Kidney (tissue), 14 donors: ENCODE data around the gene SCAMP1. TPM values are rescaled to one million over a fixed set of nuclear protein-coding genes. Genes with fewer than 3 reads are reported as not detected.
A peak's percentile ranks its signal among the peaks of the same experiment; 100 is the strongest.

Experiments
- DNase-seq, 5 donors: peaks; one replicate each; pipeline ENCODE4 v3.0.0-alpha.2; 2013 to 2020
- FAIRE-seq: peaks from 2 replicates; lab custom pipeline; 2012; peaks lifted over from hg19 to GRCh38; lab: Jason Lieb, UNC
- H3K27ac ChIP-seq, 2 donors: one replicate each; pipeline ENCODE4 v1.7.0; 2013; ENCODE audit warnings: low read depth in 2 of 2, low read length in 2 of 2, inconsistent platforms in 1 of 2
- H3K27me3 ChIP-seq: one replicate; pipeline ENCODE4 v1.7.1; 2013; ENCODE audit warnings: low read length, inconsistent platforms; ENCODE audit not compliant: control insufficient read depth, insufficient read depth
- H3K36me3 ChIP-seq, 3 donors: one replicate each; pipeline versions ENCODE4 v1.7.0 to v1.7.1; 2013; ENCODE audit warnings: low read length in 3 of 3, control low read depth in 1 of 3, inconsistent platforms in 1 of 3; ENCODE audit not compliant: insufficient read depth in 3 of 3, control insufficient read depth in 2 of 3
- H3K4me1 ChIP-seq, 3 donors: one replicate each; pipeline versions ENCODE4 v1.7.0 to v1.7.1; 2013; ENCODE audit warnings: low read length in 3 of 3, inconsistent platforms in 1 of 3, low read depth in 1 of 3; ENCODE audit not compliant: control insufficient read depth in 2 of 3, insufficient read depth in 2 of 3
- H3K4me3 ChIP-seq, 3 donors: one replicate each; pipeline versions ENCODE4 v1.7.0 to v1.8.1; 2013; ENCODE audit warnings: low read length in 3 of 3, control low read depth in 1 of 3, inconsistent platforms in 1 of 3
- H3K9ac ChIP-seq, 3 donors: one replicate each; pipeline versions ENCODE4 v1.7.0 to v1.7.1; 2013; ENCODE audit warnings: low read length in 3 of 3, control low read depth in 1 of 3, inconsistent platforms in 1 of 3
- H3K9me3 ChIP-seq, 3 donors: one replicate each; pipeline versions ENCODE4 v1.7.0 to v1.7.1; 2013; ENCODE audit warnings: low read length in 3 of 3, control low read depth in 1 of 3, inconsistent platforms in 1 of 3; ENCODE audit not compliant: control insufficient read depth in 2 of 3, insufficient read depth in 1 of 3
- intact Hi-C: fragments of 100-400 bp; cut with DNase I; formaldehyde crosslinking; loops from one replicate; pipeline ENCODE4 v1.11.1; 2022
- polyA plus RNA-seq: library from polyadenylated mRNA; stranded (reverse); fragments of 350-450 nt; fragmentation: Illumina TruSeq; extraction: RNeasy Lipid Tissue Mini Kit (QIAGEN cat#74804); gene quantifications from one replicate; pipeline ENCODE4 v1.2.3, GENCODE V29; 2014; ENCODE audit warnings: low read depth, low replicate concordance; ENCODE audit not compliant: insufficient read depth
- total RNA-seq: library from RNA; stranded (reverse); fragmentation: NEBNext Ultra II Directional; extraction: Animal tissue kit (Norgen Biotek cat#: 25700); gene quantifications from one replicate; pipeline ENCODE4 v1.2.1, GENCODE V29; 2021
- TF ChIP-seq, protein P1 (sequence below): IDR thresholded peaks from 3 replicates; pipeline ENCODE4 v1.5.1; 2012; ENCODE audit warnings: mild to moderate bottlenecking, moderate library complexity, borderline replicate concordance; ENCODE audit not compliant: insufficient read depth; ENCODE audit errors: extremely low read depth
- donor health status: control.
- donor health status: control.
- donor health status: control.
- donor health status: control.
- donor health status: control.
- donor health status: DM: yes; HTN: yes; CAD: no.
- donor health status: Normal renal cell carcinoma (clear cell type).

Gene SCAMP1
- total and polyA plus RNA-seq, 2 donors from 2014 or later = 13.1 to 42.1 TPM

DNA sequence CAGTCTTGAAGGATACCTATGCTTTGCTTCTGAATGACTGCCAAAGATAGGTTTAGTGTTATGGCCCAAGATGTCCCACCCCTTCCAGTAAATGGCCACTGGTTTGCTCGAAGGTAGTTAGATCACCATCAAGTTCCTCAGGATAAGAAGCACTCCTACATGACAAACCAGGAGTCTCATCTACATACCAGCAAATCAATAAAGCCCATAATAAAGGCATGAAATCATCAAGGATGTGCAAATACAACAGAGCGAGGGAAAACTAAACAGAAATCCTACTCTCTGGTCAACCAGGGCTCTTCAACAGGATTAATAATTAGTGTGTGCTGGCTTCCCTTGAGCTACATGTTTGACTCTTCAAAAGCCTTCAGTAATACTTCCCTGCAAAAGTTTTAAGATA lies 147.1 kb downstream of the SCAMP1 start:
- Histone ChIP-seq H3K27ac (no peak overlapping the region), H3K4me1 (peaks cover 0 to 16% (median 13%) of the 10 kb centered on the region in 3 donors)
- intact Hi-C loops = no loop called here

DNA sequence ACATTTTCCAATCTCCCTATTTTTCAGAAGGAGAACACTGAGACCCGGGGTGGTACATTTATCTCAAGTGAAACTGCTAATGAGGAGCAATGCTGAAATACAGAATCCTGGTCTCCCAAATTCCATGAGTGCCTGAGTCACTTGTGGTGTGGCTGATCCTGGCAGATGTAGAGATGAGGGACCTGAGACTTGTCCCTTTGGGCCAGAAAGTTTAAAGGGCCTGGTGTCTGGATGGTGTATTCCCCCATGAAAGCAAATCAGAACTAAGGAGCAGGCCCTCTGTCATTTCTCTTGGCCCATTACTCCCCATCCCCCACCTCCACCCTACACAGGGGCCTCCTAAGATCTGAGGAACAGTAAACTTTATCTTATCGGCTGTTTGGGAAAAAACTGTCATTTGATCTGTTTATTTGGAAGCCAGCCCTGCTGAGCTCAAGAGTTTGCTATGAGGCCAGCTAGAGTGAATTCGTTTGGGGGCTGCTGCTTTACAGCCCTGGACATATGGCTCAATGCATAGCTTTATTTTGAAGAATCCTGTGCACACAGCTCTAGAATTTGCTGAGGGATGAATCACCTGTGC lies 147.9 kb downstream of the SCAMP1 start:
- Histone ChIP-seq H3K27me3 (no peaks in the 10 kb centered on the region), H3K9me3 (no peaks in the 10 kb centered on the region), H3K4me3 (no peak overlapping the region), H3K9ac (no peak overlapping the region), H3K4me1 (peaks cover 0 to 16% (median 13%) of the 10 kb centered on the region in 3 donors), H3K27ac (no peak overlapping the region), H3K36me3 (no peaks in the 10 kb centered on the region)
- no peak for FAIRE-seq
- TF ChIP-seq, protein P1, sequence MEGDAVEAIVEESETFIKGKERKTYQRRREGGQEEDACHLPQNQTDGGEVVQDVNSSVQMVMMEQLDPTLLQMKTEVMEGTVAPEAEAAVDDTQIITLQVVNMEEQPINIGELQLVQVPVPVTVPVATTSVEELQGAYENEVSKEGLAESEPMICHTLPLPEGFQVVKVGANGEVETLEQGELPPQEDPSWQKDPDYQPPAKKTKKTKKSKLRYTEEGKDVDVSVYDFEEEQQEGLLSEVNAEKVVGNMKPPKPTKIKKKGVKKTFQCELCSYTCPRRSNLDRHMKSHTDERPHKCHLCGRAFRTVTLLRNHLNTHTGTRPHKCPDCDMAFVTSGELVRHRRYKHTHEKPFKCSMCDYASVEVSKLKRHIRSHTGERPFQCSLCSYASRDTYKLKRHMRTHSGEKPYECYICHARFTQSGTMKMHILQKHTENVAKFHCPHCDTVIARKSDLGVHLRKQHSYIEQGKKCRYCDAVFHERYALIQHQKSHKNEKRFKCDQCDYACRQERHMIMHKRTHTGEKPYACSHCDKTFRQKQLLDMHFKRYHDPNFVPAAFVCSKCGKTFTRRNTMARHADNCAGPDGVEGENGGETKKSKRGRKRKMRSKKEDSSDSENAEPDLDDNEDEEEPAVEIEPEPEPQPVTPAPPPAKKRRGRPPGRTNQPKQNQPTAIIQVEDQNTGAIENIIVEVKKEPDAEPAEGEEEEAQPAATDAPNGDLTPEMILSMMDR = no peak
- peak in 4 of 5 donors; percentile 54 to 88 (median 72) for DNase-seq
- intact Hi-C loops = no loop called here

More for the DNA sequence above, 147.1 kb downstream of the SCAMP1 start:
- TF ChIP-seq, protein P1 = no peak
- Histone ChIP-seq H3K9ac (no peak overlapping the region), H3K27me3 (no peaks in the 10 kb centered on the region), H3K9me3 (no peaks in the 10 kb centered on the region), H3K36me3 (no peaks in the 10 kb centered on the region), H3K4me3 (no peak overlapping the region)
- DNase-seq (no peak), FAIRE-seq (no peak)

DNA sequence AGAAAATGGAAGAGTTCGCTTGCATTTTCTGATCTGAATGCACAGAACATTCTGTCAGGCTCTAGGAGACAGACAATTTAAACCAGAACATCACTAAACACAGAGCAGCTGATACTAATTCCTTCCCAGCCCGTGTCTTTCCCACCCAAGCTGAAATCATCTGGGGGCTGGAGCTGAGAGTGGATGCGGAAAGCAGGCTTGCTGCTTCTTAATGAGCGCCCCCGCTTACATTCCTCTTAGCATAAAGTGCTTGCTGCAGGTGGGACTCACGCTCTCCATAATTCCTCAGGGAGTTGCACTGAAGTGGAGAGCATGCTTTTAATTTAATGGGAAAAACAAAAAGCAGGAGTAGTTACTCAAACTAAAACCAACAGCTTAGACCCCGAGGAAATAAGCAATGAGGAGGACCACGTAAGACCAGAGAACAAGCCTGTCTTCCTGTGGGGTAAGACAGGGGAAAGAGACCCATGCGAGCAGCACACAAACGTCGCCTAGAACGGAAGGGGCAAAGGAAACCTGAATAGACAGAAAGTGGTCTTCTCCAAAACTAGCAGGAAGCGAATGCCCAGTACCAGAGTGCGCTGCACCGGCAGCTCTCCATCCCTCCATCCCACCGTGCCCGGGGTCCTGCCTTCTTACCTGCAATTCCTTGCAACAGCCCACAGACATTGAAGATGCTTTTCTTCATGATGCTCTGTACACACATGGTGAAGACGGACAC lies 148.9 kb downstream of the SCAMP1 start:
- Histone ChIP-seq H3K36me3 (no peaks in the 10 kb centered on the region), H3K4me3 (peak overlapping the region in 1 of 3 donors; percentile 52), H3K27ac (no peak overlapping the region), H3K9me3 (no peaks in the 10 kb centered on the region), H3K9ac (no peak overlapping the region), H3K27me3 (no peaks in the 10 kb centered on the region), H3K4me1 (peaks cover 0 to 12% (median 10%) of the 10 kb centered on the region in 3 donors)
- DNase-seq (peak in 2 of 5 donors; percentile 33 to 46), FAIRE-seq (no peak)
- TF ChIP-seq, protein P1 = no peak
- intact Hi-C loops = no loop called here
